ENCODE data around the gene HCST. TPM values are rescaled to one million over a fixed set of nuclear protein-coding genes. Genes with fewer than 3 reads are reported as not detected.

HCST gene
- total RNA-seq, 4 donors from 2014 or later, result 2.9 to 72.6 (median 4.7) TPM; not detected in 1

DNA sequence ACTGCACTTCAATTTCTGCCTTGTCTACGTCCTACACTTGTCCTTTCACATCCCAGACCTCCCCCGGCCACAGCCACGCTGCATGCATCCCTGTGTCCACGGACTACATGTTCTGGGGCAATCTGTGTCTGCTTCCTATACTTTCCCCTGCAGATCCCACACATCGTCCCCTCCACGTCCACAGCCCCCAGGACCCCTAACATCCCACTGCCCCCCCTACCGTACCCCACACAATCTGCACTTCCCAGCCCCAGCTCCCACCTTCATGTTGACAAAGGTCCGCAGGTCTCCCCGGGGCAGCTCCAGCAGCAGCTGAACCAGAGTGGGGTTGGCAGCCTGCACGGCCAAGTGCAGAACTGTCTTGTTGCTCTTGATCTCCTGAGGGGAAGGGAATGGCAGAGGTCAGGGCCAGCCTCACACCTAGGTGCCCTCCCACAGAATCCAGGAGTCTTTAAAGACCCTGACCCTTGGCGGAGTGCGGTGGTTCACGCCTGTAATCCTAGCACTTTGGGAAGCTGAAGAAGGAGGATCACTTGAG is 12.1 kb upstream of the HCST start:
- TF ChIP-seq CTCF (IDR thresholded peaks at IDR 0.05; ENCODE audit: low read depth), result no peak

GRCh38 chr19:35894342-35894741 is 8.0 kb upstream of the HCST start:
- TF ChIP-seq CTCF (IDR thresholded peaks at IDR 0.05; ENCODE audit: low read depth), result no peak

GRCh38 chr19:35895911-35896642 is 6.3 kb upstream of the HCST start:
- TF ChIP-seq CTCF (IDR thresholded peaks at IDR 0.05; ENCODE audit: low read depth), result no peak

DNA sequence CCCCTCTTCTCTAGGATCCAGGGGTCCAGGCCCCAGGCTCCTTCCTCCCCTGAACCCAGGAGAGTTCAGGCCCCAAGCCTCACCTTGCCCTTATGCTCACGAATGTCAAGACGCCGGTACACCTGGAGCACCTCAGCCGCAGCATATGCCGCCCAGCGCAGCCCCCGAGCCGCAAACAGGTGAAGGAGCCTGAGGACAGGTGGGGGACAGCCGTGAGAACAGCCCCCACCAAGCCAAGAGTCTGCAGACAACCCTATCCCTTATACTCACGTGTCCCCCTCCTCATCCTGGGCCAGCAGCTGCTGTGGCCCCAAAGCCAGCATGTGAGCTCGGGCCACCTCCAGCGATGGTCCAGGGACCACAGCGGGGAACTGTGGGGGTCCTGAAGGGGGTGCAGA is 5.7 kb upstream of the HCST start:
- no peak for TF ChIP-seq CTCF (IDR thresholded peaks at IDR 0.05; ENCODE audit: low read depth)

DNA sequence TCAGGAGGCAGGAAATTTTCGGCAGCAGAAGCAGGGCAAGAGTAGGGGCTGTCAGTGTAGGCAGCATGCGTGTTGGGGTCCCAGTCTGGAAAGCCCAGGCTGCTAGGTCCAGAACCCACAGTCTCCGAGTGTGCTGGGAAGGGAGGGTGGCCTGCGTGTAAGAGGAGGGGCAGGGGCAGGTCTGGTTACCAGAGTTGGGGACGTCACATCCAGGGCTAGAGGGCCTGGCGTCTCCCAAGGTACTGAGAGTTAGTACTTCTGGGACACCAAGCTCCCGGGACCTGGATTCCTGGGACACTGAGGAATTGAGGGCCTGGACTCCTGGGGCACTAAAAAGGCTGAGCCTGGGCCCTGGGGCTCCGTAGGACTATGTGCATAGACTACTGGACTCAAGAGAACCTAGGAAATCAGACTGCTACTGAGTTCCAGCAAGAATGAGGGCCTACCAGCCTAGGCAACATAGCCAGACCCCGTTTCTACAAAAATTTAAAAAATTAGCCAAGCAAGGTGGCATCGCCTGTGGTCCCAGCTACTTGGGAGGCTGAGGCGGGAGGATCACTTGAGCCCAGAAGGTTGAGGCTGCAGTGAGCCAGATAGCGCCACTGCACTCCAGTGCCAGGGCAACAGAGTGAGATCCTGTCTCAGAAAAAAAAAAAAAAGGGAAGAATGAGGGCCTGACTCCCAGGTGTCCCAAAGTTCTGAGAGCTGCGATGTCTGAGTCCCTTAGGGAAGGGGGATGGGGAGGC is 4.5 kb upstream of the HCST start:
- TF ChIP-seq CTCF (IDR thresholded peaks at IDR 0.05; ENCODE audit: low read depth), result no peak

- TF ChIP-seq CTCF (IDR thresholded peaks at IDR 0.05; ENCODE audit: low read depth), result no peak
Measured at GRCh38 chr19:35898499-35898809, 3.9 kb upstream of the HCST start.

DNA sequence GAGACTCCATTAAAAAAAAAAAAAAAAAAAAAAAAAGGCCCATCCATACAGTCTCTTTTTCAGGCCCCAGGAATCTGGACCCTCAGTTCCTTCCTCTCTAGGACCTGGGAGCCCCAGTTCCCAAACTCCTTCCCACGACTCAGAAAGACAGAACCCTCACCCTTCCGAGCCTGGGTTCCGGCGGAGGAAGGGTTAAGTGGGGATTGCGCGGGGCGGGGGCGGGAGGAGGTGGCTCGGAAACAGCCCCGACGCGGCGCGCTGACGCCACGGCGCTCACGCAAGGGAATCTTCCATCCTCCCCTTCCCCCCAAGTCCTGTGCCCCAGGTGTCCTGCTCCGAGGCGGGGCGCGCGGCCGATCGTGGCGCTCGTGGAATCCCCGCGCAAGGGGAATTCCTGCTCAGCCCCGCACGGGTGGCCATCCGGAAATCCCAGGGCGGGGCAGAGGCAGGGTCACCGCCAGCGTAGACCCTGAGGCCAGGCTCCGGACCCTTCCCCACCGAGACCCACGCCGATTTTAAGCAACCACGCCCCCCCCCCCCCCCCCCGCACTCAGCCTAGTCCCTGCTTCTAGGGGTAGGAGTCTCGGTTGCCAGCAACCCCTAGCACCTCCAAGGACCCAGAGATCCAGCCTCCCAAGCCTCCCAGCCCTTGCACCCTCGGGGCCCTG is 2.6 kb upstream of the HCST start:
- TF ChIP-seq CTCF (IDR thresholded peaks at IDR 0.05; ENCODE audit: low read depth), result no peak
